Measurements from ENCODE around the gene DOCK10.

Gene DOCK10

DNA sequence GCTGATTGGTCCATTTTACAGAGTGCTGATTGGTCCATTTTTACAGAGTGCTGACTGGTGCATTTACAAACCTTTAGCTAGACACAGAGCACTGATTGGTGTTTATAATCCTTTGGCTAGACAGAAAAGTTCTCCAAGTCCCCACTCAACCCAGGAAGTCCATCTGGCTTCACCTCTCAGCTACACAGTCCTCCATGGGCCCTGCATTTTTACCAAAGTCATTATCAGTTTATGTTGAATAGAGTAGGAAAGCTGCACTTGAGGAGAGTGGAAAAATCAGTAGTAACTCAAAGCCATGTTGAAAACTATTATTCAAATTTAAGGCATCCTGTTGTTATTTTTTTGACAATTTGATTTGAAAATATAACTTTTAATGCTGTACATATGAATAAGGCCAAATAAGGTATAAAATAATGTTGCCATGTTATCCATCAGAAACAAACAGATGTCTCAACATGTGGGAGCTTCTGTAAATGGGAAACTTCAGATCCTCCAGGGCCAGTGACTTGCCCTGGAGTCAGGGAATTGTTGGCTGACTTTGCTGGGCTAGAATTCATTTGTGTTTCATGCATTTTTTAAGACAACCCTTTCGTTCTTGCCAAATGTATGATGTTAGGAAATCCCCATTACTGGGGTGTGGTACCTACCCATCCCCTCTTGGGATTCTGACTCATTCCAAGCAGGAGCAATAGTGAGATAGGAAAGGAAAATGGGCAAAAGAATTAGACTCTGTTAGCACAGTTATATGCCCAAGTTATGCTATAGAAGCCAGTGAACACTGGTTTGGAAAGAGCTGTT lies 288.3 kb downstream of the DOCK10 start:
- DNase-seq = no peak

GRCh38 chr2:224751996-224752698 lies 290.1 kb downstream of the DOCK10 start:
- DNase-seq = no peak

- no peak for DNase-seq
These were observed 293.1 kb downstream of the DOCK10 start for GRCh38 chr2:224749136-224749535.

DNA sequence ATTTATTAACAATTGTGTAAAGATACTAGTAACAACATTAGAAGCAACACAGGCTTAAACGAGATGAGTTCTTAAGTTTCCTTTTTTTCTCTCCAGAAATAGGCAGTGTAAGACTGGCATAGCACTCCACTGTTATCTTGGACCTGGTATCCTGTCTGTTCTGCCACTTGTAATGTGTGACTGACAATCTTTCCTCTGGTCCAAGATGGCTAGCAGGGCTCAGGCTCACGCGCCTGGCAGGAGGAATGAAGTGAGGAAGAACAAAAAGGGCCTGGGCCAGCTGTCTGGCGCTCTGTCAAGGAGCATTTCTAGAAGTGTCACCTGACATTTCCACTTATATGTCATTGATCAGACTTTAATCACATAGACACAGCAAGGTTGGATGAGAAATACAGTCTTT lies 294.5 kb downstream of the DOCK10 start:
- no peak for DNase-seq

DNA sequence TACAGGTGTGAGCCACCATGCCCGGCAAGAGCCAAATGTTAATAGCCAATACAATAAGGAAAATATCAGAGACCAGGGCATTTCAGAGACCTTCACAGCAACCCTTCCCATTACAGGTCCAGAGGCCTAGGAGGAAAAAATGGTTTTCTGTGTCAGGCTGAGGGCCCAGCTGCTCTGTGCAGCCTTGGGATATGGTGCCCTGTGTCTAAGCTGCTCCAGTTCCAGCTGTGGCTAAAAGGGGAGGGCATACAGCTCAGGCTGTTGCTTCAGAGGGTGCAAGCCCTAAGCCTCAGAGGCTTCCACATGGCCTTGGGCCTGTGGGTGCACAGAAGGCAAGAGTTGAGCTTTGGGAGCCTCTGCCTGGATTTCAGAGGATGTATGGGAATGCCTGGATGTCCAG lies 306.0 kb downstream of the DOCK10 start:
- DNase-seq = no peak

GRCh38 chr2:224734949-224735348 lies 307.3 kb downstream of the DOCK10 start:
- no peak for DNase-seq

DNA sequence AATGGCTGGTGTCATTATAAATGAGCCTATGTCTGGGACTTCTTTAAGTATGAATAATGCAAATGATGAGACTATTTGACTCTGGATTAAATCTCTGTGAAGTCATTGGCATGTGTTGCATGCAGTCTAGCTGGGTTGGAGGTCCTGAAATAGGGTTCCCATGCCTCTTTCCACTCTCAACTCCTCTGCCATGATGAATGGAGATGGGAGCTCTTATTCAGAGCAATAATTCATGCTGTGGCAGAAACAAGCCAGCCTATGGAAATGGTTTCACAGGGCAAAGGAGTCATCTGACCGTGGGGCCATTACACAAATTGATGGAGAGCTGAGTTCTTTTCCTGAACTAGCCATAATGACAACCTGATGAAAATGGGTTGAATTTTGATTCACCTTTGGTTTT lies 310.6 kb downstream of the DOCK10 start:
- no peak for DNase-seq

DNA sequence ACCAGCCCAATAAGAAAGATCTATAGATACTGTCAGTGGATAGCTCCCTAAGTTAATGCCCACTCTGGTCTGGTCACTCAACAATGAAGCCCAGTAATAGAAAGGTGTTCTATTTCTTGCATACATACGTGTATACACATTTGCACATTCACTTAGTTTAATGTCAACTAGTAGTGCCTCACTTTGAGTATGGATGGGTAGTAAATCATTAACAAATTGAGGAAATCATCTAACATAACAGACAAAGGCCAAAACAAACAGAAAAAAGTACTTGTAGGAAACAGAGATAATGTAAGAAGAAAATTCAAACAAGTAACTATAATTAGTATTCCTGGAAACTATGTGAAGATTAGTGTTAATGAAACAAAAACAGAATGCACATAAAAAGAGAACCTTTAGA lies 312.8 kb downstream of the DOCK10 start:
- no peak for DNase-seq

GRCh38 chr2:224724331-224724730 lies 317.9 kb downstream of the DOCK10 start:
- DNase-seq = no peak

- no peak for DNase-seq
These were observed 318.6 kb downstream of the DOCK10 start for GRCh38 chr2:224723586-224724217.

GRCh38 chr2:224722770-224723169 lies 319.5 kb downstream of the DOCK10 start:
- DNase-seq = no peak

DNA sequence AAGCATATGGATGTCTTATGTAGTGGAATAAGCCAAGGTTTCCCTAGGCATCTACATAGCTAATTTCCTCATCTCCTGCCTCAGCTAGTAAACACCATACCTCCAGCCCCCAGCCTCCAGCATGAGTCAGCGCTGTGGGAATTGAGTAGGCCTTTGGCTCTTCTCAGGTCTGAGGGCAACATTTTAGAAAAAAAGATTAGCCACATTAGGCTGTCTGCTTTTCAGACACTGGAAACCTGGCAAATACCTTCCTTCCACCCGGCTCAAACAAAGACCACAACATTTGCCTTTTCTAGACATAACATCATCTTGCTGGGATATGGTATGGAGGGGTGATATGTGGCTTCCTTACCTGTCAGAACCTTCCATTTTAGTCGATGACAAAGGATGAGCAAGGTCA lies 320.0 kb downstream of the DOCK10 start:
- no peak for DNase-seq

DNA sequence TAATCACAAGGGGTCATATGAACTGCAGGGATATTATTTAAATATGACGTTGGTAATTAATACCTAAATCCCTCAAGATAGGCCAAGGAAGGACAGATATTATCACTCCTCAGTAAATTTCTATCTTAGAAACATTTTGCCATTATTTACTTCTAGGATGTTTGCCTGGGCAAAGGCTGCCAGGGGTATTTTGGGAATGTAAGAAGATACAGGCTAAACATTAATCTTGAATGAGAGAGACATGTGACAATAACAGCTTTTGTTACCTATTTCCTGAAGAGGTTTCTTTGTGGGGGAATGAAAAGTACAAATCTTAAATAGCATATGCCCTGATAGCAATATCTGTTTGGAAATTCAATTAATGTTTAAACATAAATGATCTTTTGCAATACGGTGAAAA lies 325.3 kb downstream of the DOCK10 start:
- DNase-seq = no peak

DNA sequence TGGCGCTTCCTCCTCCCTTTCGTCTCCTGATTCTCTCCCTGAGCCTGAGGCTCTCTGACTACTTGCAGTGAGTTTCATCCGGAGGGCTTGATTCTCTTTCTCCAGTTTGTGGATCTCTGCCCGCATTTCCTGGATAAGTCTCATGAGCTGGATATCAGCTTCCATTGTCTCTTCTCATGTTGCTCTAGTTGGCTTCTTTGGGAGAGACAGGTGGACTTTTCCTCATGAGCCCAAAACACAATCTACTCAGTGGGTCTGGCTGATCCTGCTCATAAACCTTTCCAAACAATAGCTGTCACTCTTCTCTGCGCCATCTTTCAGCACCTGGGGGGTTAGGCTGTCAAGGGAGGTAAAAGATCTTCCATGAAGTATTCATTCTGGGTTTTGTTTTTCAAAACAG lies 326.1 kb downstream of the DOCK10 start, which contains the start of gene CCDC195:
CCDC195 (minus strand) TSS at position 165 of the 400 bp plus-strand sequence; CDS start at position 165, 0 bp downstream.
- DNase-seq = no peak
